ENCODE data around the gene MAP4K1.

Gene MAP4K1

GRCh38 chr19:38596057-38596981, 21.4 kb downstream of the MAP4K1 start (continued):
- no peak for TF ChIP-seq ZNF518A (tag by site-specific recombination; conservative IDR thresholded peaks at IDR 0.05; ENCODE audit: low read depth)
- TF ChIP-seq ZNF24 (tag by site-specific recombination; IDR thresholded peaks at IDR 0.05), result no peak
- TF ChIP-seq ZNF529 (tag by site-specific recombination; IDR thresholded peaks at IDR 0.05; ENCODE audit: insufficient replicate concordance), result no peak
- TF ChIP-seq ZNF664 (tag by site-specific recombination; IDR thresholded peaks at IDR 0.05), result no peak
- TF ChIP-seq ZNF600 (tag by site-specific recombination; IDR thresholded peaks at IDR 0.05), result peak; percentile 77
- TF ChIP-seq ZNF580 (tag by site-specific recombination; IDR thresholded peaks at IDR 0.05), result no peak
- no peak for TF ChIP-seq PBX3 (CRISPR knock-in tag; IDR thresholded peaks at IDR 0.05)
- TF ChIP-seq ZNF155 (tag by site-specific recombination; IDR thresholded peaks at IDR 0.05), result no peak
- no peak for TF ChIP-seq ZNF626 (tag by site-specific recombination; IDR thresholded peaks at IDR 0.05)
- no peak for TF ChIP-seq ZNF571 (tag by site-specific recombination; IDR thresholded peaks at IDR 0.05)
- no peak; the same call in 1 of the 2 replicates for TF ChIP-seq KLF10 (tag by site-specific recombination; IDR thresholded peaks at IDR 0.05)
- TF ChIP-seq ZNF488 (tag by site-specific recombination; IDR thresholded peaks at IDR 0.05), result no peak
- TF ChIP-seq ZNF549 (tag by site-specific recombination; IDR thresholded peaks at IDR 0.05), result no peak
- no peak for TF ChIP-seq ZNF184 (tag by site-specific recombination; IDR thresholded peaks at IDR 0.05)
- no peak for TF ChIP-seq ZBTB49 (tag by site-specific recombination; IDR thresholded peaks at IDR 0.05; ENCODE audit: low read depth)
- no peak for TF ChIP-seq OVOL3 (tag by site-specific recombination; IDR thresholded peaks at IDR 0.05)
- TF ChIP-seq ZNF48 (tag by site-specific recombination; IDR thresholded peaks at IDR 0.05), result no peak
- TF ChIP-seq ZNF211 (tag by site-specific recombination; IDR thresholded peaks at IDR 0.05; ENCODE audit: low read depth), result no peak
- TF ChIP-seq ELK4 (IDR thresholded peaks at IDR 0.05; ENCODE audit: borderline replicate concordance, low read depth, low read length), result no peak
- no peak for TF ChIP-seq ZNF792 (tag by site-specific recombination; IDR thresholded peaks at IDR 0.05)
- peak; percentile 93 for TF ChIP-seq ZNF341 (tag by site-specific recombination; IDR thresholded peaks at IDR 0.05; ENCODE audit: low read depth)
- TF ChIP-seq ZSCAN18 (tag by site-specific recombination; IDR thresholded peaks at IDR 0.05), result no peak
- TF ChIP-seq ZNF324 (tag by site-specific recombination; IDR thresholded peaks at IDR 0.05), result no peak
- TF ChIP-seq ZNF112 (tag by site-specific recombination; IDR thresholded peaks at IDR 0.05), result no peak
- TF ChIP-seq SCRT2 (tag by site-specific recombination; IDR thresholded peaks at IDR 0.05), result peak; percentile 91
- no peak for TF ChIP-seq ZNF837 (tag by site-specific recombination; IDR thresholded peaks at IDR 0.05)
- TF ChIP-seq ZNF37A (tag by site-specific recombination; IDR thresholded peaks at IDR 0.05), result no peak
- no peak for TF ChIP-seq MYNN (tag by site-specific recombination; IDR thresholded peaks at IDR 0.05; ENCODE audit: borderline replicate concordance)
